Amniotic epithelial cell (primary cell): ENCODE results near the gene ELL2.
"Not testable (repeated sequence)": the region's sequence is repeated elsewhere in the genome, so short reads cannot be mapped to it uniquely, and the experiment has no call there.

Source experiments
- DNase-seq: peaks from one replicate; pipeline ENCODE4 v3.0.0-alpha.2; 2010; ENCODE audit warnings: low read depth

The ELL2 gene

DNA sequence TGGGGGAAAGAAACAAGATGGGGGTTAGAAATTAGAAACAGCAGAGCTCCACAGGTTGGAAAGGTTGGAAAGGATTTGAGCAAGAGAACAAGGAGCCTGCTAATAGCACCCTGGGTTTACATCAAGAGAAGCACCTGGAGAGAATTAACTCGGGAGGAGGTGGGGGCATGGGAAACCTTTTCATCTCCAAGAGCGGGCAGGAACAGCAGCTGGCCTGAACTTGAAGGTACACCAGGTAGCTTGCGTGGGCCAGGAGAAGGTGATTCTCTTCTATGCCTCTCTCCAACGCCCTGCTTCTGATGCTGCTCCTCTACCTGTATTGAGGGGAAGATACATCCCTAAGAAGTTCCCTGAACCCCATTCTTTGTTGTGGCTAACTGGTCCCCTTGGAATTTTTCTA is 102.0 kb downstream of the ELL2 start:
- no peak for DNase-seq

DNA sequence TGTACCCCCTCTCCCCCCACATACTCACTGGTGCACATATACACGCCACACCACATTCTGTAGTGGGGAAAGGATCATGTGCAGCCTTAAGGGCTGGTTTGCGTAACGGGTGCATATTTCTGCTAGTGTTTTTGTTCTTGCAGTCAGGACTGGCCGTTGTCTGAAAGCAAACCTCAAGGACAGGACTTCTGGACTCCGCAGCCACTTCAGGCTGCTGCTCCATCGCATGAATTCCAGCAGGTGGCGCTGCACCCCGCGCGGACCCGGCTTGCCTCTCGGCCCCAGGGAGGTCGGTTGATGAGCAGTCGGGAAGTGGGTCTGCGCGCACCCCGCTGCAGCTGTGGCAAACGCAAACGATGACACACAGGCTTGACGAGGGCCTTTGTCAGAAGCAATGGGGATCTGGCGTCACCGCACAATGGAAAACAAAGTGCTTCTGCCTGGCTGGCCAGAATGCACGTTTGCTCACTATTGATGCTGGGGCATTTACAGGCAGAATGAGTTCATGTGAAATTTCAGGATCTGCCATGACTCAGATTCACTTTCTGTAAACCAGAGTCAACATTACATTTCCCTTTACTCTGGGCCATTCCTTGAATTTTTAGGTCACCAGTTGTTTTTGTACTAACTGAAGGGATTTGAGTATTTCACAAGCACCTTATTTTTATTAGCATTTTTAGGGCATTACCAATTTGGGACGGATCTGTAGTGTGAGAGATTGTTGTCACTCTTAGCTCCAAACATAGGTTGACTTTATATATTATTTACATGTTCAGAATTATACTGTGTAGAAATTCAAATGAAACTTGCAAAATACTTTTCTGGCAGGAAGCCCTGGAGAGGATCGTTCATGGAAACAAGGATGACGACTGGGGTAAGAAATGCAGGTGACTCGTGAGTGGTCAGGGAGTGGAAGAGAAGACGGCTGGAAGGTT is 102.7 kb downstream of the ELL2 start:
- peak; percentile 98 for DNase-seq

DNA sequence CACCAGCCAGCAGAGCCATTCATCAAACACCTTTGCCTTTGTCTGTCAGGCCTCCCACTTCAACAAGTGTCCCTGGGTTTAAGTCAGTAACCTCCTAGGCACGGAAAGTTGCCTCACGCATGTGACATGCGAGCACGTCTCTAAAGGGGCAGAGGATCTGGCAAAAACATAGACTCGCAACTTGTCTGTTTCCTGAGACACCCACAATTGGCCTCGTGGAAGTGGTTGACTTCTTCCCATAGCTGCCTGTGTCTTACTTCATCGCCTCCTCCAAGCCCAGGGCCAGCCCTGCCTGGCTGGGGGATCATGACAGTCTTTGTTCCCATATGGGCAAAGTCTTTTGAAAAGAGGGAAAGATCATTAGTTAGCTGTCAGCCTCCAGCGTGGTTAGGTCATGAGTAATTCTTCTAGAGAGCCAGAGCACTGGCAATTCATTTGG is 103.6 kb downstream of the ELL2 start:
- DNase-seq, result peak; percentile 98

DNA sequence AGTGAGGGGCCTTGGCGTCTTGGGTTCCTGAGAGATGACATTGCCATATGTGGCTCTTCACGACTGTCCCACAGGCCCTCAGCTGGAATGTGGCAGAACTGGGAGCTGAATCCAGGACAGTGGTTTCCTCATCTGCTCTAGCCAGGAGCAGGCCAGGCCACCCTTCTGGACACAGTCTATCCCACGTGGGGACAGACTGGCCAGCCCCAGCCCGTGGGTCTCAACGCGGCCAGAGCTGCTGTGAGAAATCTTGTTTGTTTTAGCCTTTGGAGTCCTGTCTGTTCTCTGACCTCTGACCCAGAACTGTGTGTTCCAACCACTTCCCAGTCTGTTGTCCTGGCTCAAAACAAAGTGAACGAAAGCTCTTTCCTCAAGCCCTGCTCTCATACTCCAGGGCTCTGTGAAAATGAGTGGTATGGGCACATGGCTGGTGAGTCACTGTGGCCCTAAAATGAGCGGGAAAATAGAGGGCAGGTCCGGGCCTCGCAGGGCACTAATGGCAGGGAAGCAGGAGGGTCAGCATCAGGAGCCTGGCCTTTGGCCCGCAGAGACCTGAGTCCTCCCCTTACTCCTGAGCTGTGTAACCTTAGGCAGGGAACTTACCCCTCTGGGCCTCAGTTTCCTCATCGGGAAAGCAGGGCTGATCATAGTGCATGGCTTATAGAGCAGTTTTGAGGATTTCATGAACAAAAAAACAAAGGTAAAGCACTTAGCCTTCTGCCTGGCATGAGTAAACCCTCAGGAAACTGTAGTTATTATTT is 104.3 kb downstream of the ELL2 start:
- DNase-seq, result peak; percentile 96

DNA sequence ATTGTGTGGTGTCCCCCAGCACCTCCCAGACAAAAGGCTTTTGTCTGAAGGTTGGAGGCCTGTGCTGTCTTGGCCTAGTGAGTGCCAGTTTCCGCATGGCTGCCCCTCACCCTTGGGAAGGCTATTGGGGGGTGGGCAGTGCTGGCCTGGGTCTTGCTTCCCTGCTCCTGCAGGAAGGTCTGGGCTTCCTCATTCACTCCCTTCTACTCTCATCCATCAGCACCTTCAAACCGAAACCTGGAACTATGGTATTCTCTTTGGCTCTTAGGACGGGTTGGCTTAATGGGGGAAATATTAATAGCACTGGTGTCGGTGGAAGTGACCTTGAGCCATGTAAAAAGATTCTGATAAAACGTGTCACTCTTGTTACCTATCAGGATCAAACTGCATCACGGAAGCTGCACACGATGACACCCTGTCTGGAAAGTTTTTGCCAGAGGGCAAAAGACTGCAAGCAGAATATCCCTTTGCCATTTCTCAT is 105.1 kb downstream of the ELL2 start:
- DNase-seq, result no peak

DNA sequence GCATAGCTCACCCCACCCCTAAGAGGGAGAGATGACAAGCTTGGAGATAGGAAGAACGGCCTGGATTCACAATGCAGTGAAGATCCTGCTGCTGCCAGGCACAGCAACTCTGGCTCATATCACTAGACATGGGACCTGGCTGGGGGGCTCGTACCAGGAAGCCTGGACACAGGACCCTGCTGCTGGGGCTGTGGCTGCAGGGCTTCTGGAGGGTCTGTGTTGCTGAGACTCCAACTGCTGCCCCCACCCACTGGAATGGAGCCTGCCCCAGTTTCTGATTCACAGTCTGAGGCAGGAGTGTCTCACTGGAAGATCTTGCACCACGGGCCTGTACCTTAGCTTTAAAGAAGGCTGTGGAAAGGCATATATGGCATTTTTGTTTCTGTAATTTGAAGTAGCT is 108.2 kb downstream of the ELL2 start:
- no peak for DNase-seq

DNA sequence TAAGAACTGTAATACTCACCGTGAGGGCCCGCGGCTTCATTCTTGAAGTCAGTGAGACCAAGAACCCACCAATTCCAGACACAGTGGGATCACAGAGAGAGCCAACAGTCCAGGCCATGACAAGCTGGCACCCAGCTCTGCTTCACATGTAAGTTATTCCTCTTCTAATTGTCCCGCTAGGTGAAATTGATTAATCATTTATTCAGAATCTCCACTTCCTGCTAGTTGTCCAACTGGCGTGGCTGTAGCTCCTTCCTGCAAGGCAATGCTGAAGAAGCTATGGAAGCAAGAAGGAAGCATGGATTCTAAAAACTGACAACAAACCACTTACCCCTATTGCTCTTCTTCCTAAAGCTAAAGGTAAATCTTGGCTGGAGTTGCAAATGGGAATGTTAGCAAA is 109.1 kb downstream of the ELL2 start:
- no peak for DNase-seq

DNA sequence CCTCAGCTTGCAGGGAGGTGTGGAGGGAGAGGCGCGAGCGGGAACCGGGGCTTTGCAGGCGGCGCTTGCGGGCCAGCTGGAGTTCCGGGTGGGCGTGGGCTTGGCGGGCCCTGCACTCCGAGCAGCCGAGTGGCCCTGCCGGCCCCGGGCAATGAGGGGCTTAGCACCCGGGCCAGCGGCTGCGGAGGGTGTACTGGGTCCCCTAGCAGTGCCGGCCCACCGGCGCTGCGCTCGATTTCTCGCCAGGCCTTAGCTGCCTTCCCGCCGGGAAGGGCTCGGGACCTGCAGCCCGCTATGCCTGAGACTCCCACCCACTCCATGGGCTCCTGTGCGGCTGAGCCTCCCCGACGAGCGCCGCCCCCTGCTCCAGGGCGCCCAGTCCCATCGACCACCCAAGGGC is 110.5 kb downstream of the ELL2 start:
- DNase-seq, result not testable (repeated sequence)

DNA sequence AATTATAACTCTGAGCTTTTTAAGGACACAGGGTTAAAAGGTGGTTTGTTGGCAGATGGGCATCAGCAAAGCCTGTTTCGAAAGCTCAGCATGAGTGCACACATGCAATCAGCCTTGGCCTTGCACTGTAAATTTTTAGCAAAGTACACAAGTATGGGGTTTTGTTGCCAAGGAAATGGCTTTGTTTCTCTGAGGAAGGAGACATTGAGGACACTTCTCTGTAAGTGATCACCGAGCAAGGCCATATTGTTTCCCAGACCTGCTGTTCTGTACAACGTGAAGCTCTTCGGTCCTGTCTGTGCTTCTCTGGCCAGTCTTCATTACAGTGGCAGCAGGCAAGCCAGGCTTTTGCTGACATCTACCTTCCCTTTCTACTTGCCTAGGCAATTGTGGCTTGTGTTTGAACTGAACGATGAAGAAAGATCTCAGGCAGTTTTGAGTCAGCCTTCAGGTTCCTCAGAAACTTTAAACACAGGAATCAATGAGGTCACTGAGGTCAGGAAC is 111.2 kb downstream of the ELL2 start:
- peak; percentile 70 for DNase-seq

DNA sequence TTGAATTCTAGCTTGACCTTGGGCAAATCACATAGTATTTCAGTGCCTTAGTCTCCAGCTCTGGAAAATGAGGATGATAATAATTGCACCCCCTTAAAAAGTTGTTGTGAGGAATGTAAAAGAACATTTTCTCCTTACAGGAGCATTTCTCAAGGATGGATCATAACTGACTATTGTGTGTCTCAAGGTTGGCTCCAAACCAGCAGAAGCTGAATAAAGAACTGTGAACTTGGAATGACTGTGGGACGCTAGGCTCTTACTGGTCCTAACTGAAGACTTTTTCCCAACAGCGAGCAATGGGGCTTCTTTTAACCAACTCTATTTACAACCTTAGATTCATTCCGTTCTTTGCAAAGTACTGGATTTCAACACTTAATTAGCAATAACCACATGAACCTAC is 113.0 kb downstream of the ELL2 start:
- DNase-seq, result peak; percentile 81

DNA sequence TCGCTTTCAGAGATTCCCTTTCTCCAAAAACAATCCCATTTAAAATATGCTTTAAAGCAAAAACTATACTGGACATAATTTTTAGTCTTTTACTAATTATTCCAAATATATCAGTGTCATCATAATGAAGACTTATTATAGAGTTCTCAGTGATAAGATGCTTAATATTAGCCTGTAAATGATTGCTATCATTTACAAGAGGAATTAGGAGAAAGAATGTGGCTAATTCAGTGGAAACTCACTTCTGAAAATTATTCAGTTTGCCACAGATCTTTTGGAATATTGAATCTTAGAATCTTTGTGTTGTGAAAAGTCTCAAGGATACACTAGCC is 114.4 kb downstream of the ELL2 start:
- DNase-seq, result no peak

DNA sequence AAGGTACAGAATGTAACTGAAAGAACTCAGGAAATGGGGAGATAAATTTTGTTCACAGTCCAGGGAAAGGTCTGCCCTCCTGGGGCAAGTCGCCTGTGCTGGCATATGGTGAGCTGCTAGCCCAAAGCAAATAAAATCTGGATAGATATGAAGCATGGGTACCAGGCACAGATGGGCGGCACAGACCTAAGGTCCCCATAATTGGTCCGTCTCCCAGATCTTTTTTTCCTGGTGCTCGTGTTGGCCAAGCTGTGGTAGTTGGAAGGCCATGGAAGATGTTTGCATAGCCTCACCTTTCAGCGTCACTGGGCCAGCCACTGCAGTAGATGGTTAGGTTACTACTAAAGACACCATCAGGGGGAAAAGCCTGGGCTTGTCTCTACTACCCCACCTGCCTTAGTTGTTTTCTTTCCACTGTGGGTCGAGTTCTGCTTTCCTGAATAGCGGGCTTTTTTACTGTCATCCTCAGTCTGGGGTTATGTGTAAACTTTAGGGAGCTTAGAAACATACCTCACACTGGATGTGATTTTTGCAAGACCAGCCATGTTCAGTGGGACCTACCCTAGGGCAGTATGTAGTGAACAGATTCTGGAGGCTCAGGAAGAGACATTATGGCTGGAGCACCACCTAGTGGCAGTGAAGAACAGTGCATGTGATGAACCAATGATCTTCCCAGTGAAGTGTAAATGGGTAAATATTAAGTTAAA is 114.9 kb downstream of the ELL2 start:
- DNase-seq, result peak; percentile 70

DNA sequence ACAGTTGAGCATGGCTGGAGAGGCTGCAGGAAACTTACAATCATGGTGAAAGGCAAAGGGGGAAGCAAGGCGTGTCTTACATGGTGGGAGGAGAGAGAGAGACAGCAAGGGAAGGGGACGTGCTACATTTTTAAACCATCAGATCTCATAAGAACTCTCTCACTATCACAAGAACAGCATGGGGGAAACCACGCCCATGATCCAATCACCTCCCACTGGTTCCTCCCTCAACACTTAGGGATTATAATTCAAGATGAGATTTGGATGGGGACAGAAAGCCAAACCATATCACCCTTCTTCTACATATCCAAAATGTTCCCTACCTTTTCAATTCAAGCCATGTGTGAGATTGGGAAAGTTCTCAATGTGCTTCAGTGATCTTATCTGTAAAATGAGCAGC is 116.3 kb downstream of the ELL2 start:
- no peak for DNase-seq

DNA sequence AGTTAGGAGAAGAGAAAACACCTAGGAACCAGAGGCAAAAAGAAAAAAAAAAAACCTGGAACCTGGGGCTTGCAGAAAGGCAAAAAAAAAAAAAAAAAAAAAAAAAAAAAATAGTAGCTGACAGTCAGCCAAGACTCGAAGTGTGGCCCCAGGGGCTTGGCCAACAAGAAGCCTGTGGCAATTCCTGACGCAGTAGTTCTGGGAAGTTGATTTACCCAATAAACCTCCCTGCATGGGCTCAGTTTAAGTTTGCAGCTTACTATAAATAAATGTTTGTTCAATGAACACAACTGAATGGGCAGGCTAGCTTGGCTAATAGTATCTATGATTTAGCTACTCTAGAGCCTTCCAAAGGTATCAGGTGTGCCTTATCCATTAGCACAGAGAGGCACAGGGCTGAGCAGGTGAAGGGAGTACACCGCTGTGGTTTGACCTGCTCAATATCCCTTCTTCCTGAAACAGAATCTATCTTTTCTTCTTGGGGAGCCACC is 117.9 kb downstream of the ELL2 start:
- DNase-seq, result peak; percentile 79

DNA sequence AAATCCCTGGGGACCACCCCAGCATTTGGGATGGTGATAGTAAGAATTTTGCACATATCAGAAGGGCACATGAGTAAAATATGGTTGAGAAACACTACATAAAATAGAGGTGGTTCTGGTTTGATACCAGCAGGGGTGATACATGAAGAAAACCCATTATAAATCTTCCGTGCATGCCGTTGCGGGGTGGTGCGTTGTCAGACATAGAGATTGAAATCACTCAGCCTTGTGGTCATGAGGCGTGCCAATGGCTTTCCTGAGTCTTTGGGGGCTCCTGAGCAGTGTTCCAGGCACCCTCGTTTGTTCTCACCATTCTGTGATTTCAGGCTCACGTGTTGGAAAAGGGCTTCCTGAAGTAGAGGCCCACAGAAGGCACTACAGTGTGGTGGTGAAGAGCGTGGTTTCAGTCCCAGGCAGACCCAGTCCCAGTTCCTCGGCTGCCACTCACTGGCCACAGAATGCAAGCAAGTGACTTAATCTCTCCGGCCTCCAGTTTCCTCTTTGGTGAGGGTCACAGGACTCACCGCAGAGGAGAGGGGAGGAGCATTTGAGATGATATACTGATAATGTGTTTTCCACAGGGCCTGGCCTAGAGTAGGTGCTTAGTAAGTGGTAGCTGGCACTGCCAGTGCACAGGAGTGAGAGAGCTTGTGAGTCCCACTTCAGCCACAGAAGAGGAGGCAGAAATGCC is 118.7 kb downstream of the ELL2 start:
- peak; percentile 95 for DNase-seq

DNA sequence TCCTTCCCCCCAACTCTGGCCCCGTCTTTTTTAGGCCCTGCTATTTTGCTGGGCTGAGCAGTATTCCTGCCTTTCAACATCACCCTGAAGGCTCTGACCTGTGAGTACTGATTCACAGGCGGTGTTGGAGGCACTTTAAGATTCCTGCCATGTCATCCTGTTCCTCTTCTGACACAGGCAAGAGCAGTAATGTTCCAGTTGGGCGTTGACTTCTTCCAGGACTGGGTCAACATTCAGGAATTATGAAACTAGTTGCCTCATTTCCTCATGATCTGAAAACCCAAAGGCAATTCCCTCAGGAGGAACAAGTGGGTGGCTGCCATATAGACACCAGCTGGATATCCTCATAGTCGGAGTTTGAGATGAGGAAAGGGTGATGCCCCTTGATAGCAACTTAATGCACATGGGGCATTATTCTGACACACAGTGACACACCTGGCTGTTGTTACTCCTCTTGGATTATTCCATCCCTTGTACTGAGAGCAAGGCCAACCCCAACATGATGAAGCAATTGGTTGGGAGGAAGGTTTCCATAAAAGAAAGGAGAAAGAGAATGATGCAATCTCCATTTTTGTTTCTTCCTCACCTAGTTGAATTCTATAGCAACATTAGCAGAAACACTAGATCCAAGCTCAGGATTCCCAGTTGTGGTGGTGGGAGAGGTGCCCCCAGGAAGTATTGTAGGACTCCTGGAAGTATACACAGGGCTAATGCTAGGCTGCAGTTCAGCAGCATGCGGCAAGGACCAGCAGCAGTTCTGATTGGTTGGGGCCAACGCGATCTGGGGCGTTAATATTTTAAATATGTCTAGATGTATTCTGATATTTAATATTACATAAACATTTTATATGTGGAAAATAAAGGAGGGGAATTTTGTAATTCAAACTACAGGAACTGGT is 119.5 kb downstream of the ELL2 start:
- DNase-seq, result peak; percentile 90

DNA sequence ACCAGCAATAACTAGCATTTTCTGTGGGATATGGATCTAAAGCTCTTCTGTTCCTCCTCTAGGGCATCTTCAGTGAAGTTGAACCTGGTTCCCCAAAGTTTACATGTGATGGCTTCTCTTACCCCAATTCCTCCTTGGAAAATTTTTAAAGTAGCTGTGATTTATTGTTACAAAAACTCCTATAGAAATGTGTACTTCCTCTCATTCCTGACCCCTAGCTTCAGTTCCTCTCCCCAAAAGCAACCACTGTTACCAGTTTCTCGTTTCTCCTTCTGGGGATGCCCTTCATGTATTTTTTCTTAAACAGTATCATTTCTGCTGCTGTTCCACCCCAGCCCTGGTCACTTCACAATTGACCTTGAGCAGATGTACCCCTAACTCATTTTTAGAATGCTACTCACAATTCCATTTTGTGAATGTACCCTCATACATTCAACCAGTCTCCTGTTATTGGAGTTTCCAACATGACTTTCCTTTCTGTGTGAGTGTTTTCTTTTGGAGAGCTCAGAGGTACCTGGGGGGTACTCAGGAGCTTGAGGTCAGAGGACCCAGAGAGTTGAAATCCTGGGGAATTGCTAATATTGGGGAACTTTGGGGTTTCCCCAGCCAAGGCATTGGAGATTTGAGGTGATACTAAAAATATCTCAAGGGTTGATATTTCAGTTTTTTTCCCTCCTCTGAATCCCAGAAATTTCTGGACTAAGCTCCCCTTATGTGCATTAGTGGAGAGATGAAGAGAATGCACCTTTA is 120.5 kb downstream of the ELL2 start:
- no peak for DNase-seq

DNA sequence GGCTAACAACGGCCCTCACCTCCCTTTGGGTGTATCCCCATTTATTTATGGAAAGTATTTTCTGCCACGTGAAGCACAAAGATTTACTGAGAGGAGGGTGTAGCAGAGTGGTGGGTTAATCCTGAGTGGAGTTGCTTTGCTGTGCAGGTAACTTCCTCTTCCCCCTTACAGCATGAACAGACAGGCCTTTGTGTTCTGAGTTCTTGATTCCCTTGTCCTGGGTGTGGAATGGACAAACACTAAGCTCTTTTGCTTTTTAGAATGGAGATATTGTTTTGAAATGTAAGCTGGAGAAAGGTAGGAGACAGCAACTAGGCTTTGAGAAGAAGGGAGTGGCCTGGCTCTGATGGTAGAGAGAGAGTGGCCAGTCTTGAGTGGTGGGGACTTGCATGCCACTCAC is 122.0 kb downstream of the ELL2 start:
- no peak for DNase-seq

DNA sequence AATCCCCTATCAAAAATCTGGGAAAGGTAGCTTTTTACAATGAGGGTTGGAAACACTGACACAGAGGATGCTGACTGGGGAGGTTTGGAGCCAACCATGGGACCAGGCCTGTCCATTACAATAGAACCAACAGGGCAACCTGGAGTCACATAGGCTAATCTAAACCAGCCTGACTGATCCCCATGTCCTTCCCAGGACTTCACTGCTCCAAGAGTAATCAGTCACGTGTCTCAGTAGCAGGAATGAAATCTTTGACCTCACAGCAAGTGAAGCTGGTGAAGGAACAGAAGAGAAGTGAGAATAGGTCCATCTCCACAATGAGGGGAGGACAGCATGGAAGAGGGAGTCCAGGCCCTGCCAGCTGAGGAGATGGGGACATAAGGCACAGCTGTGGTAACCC is 123.1 kb downstream of the ELL2 start:
- no peak for DNase-seq

DNA sequence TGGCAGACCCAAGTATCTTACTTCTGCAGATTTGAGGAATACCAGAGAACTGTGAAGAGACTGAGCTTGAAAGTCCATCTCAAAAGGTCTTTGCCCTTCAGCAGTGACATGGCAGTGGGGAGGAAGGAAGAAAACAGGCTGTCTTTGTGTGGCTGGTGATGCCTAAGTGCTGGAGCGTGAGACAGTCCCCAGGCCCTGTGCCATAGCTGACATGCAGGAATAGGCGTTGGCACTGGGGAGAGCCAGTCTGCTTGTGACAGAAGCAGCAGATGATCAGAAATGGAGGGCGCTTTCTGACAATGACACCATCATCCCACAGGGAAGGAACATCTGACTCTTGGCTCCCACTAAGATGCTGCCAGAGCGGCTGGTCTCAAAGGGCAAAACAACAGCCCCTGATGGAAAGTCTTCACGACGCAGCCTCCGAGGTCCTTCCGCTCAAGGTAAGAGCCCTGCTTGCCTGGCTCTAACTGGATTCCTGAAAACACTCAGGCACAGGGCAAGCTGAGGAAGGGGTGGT is 123.6 kb downstream of the ELL2 start:
- DNase-seq, result no peak
